Measurements from ENCODE around the gene HLCS.
"Not testable (repeated sequence)": the region's sequence is repeated elsewhere in the genome, so short reads cannot be mapped to it uniquely, and the experiment has no call there.

HLCS gene

GRCh38 chr21:36845790-36846189 lies 120.7 kb downstream of the HLCS start:
- DNase-seq = no peak

DNA sequence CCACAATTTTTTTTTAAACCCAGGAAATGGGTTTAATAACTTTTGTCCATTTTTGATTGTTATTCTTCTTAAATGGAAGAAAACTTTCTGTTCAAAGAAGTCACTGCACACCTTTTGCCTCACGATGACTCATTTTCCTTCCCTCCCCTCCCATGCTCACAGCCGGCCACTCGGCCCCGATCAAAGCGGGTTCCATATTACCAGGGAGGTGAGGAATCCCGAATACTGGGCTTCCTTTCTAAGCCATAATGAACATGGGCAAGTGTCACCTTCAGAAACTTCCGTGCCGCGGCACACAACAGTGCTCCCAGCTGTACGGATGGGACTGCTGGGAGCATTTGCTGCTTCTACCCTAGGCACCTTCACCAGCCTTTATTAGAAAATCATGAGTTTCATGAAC lies 121.4 kb downstream of the HLCS start:
- DNase-seq = no peak

GRCh38 chr21:36841866-36842265 lies 124.6 kb downstream of the HLCS start:
- no peak for DNase-seq

DNA sequence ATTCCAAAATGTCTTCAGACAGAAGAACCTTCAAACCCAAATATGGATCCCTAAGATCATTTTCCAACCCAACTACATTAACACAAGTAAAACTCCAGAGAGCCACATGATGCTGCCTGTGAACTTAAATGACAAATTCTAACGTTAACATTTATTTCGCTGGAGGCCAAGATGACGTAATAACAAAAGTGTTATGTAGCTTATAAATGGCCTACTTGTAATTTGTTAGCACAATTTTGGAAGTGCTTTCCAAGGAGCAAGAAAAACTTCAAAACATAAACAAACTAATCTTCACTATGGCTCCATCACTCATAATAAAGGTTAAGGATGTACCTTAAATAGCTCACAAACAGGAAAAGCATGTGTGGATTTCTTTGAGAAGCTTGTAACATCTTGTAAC lies 126.7 kb downstream of the HLCS start:
- DNase-seq = no peak

- DNase-seq = no peak
Measured at GRCh38 chr21:36839123-36839522, 127.3 kb downstream of the HLCS start.

DNA sequence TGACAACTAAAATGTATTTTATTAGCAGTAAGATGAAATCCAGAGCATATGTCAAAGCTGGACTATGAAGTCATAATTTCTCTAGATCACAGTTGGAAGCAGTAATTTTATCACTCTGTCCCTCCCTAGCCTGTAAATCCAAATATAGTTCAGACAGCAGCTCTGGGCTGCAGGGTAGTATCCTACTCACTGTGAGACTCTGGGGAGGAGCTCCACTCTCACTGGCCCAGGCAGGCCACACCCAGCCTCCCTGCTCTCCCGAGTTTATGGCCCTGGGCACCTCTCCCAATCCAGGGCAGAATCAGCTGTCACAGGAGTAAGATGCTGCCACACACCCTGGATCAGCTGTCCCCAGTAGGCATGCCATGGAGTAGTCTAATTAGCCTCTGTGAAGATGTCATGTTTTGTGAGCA lies 131.1 kb downstream of the HLCS start:
- no peak for DNase-seq

DNA sequence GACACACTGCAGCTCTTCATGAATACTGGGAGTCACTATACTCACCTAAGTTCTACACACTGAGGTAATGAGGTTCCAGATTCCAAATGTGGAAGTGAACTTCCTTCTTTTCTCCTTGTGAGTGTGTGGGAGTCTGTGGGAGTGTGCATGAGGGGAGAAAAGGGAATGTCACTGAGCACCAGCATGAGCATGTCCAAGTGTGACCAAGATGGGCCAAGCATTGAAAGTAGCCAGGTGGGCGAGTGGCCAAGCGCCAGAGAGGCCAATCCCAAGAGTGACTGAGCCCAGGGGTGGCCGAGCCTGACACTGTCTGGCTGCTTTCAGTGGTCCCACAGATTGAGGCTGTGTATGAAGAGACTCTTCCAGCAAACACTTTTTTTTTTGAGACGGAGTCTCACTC lies 132.3 kb downstream of the HLCS start:
- DNase-seq = no peak

GRCh38 chr21:36830100-36830499 lies 136.4 kb downstream of the HLCS start:
- DNase-seq = no peak

DNA sequence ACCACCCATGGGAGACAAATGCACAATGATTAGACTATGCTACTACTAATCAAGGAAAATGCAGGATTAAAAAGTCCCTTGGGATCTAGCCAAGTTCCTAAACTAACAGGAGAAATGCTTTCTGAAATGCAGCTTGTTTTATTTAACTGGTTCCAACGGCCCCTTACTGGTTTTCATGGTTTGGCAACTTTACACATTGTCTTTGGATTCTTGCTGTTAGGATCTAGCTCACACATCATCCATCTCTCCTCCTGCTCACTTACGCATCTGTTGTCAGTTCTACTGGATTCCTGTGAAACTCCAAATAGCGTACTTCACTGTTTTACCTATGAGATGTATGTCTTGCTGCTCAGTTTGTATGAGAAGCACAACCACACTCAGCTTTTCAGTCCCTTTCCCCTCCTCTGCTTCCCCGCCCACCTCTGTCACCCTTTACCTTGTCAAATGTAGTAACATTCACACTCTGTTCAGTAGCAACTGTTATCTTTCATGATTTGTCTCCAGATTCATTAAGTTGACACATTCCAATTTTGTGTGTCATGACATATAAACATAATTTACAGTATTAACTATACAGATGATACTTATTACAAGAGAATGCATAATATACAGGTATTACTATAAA lies 137.5 kb downstream of the HLCS start:
- DNase-seq = no peak

GRCh38 chr21:36828208-36828607 lies 138.3 kb downstream of the HLCS start:
- no peak for DNase-seq

- no peak for DNase-seq
Measured at GRCh38 chr21:36825658-36826057, 140.8 kb downstream of the HLCS start.

DNA sequence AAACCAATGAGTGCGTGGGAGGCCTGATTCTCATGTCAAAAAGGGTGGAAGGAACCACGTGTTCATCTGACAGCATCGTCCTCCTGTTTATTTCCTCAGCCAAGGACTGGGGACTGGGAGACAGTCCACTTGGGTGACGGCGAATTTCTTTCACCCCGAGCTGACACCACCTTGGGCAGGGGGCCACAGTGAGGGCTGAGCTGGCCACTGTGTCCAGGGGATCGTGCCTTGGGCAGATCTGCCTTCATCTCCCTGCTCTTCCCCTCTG lies 145.5 kb downstream of the HLCS start:
- DNase-seq = no peak

GRCh38 chr21:36820176-36821031 lies 146.1 kb downstream of the HLCS start:
- no peak for DNase-seq

- DNase-seq = no peak
Measured at GRCh38 chr21:36817732-36818450, 148.6 kb downstream of the HLCS start.

- no peak for DNase-seq
Measured at GRCh38 chr21:36816561-36817130, 149.8 kb downstream of the HLCS start.

- DNase-seq = not testable (repeated sequence)
Measured at GRCh38 chr21:36816026-36816425, 150.4 kb downstream of the HLCS start.

DNA sequence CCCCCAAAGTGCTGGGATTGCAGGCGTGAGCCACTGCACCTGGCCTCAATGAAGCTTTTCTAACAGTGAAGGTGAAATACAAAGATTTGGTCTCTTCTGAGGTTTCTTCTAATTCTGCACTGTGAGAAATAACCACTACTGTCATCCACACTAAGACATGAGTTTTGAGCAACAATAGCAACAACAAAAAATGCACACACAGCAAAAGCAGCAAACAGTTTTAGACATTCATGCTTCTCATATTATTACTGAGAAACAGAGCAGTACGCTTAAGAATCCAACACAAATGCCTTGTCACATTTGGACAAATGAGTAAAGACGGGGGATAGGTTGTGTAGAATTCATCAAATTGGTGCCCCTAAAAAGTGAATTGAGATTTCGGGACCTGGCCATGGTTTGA lies 151.2 kb downstream of the HLCS start:
- no peak for DNase-seq

- DNase-seq = no peak
Measured at GRCh38 chr21:36813052-36813451, 153.4 kb downstream of the HLCS start.

GRCh38 chr21:36811762-36812161 lies 154.7 kb downstream of the HLCS start:
- DNase-seq = no peak

DNA sequence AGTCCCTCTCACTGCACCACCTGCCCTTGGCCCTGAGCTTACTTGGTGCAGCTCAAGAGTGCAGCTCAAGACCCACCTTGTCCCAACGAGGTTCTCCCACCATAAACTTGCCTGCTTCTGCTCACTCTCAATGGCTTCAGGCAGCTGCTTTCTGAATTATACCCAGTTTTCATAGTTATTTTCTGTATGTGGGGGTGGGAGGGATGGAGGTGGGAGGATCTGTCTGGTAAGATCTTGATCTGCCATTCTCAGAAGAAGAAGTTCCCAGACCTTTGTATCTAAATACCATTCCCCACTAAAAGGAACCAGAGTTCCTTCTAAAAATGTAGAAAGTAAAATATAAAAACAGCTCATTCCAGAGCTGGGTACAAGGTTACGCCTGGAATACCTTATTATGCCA lies 156.0 kb downstream of the HLCS start:
- DNase-seq = no peak

- no peak for DNase-seq
Measured at GRCh38 chr21:36807422-36807928, 159.0 kb downstream of the HLCS start.

DNA sequence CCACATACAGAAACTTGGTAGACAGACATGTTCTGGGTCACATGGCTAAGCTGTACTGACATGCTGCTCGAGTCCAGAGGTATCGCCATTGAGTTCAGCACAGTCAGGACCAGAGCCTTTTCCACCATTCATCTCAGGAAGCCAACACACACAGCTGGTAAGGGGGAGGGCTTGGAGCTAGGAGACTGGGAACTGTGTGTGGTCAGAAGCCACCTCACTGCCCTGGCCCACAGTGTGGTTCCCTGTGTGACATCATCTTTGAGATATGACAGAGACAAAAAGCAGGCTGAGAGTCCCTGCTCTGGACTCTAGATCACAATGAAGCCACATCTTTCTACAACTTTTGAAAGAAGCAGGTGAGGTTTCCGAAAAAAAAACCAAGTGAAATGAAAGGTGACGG lies 160.4 kb downstream of the HLCS start:
- DNase-seq = no peak

DNA sequence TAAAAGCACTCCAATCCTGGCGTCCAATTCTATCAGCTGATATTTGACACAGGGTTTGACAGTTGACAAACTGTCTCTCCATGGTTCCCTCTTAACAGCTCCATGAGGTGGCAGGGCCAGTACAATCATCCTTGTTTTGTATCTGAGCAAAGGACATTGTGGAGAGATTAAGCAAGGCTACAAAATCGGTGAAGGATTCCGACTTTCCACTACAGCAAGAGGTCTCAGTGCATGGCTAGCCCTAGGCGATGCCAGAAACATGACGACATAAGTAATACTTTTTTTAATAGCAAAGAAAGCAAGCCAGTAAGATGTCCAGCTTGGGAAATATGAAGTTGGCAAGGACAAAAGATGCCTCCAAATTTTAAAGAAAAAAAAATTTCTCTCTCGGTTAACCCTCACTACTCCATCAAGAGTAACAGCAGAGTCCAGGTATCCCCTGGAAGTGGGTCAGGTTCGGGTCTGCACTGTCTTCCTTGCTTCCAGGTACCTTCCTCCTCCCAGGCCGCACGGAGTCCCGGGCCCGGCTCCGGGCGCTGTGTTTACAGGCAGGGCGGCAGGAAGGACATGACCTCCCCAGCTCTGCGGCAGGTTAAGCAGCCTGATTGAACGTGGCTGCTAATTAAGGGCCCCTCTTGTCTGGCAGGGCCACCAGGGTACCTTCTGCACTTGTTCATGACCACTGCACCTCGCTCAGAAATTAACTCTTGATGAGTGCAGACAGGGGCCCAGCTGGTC lies 161.4 kb downstream of the HLCS start:
- no peak for DNase-seq

All from activated T-cell treated with anti-CD3 and anti-CD28 coated beads for 4 hours (primary cell).